HEK293 (cell line): Measurements from ENCODE around the gene CYP2E1.

Experiments
- ZNF654 ChIP-seq: fragments of 450-650 bp; formaldehyde crosslinking; IDR thresholded peaks from 2 replicates; pipeline ENCODE4 v1.5.1; 2016; ENCODE audit warnings: low read depth, missing biosample characterization, missing genetic modification characterization
- ZNF791 ChIP-seq: fragments of 450-650 bp; formaldehyde crosslinking; IDR thresholded peaks from 2 replicates; pipeline ENCODE4 v1.5.1; 2016; ENCODE audit warnings: missing biosample characterization, missing genetic modification characterization
- TF ChIP-seq, protein P1 (sequence below): fragments of 450-650 bp; formaldehyde crosslinking; IDR thresholded peaks from 2 replicates; pipeline ENCODE4 v1.5.1; 2016; ENCODE audit warnings: missing biosample characterization, missing genetic modification characterization

DNA sequence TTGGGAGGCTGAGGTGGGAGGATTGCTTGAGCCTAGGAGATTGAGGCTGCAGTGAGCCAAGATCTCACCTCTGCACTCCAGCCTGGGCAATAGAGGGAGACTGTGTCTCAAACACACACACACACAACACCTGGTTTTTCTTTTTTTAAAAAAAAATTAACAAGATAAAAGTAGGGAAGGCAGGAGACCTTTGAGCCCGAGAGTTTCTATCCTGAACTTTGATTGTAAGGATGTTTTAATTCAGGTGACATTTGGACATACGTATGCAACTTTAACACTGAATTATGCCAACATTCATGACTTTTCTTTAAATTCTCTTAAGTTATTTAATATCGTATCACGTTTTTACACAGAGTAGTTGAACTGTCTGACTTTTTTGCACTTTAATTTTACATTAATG lies 11.7 kb upstream of the CYP2E1 start:
- TF ChIP-seq ZNF791 (tag by site-specific recombination) (no peak), ZNF654 (tag by site-specific recombination) (no peak)
- TF ChIP-seq, protein P1, sequence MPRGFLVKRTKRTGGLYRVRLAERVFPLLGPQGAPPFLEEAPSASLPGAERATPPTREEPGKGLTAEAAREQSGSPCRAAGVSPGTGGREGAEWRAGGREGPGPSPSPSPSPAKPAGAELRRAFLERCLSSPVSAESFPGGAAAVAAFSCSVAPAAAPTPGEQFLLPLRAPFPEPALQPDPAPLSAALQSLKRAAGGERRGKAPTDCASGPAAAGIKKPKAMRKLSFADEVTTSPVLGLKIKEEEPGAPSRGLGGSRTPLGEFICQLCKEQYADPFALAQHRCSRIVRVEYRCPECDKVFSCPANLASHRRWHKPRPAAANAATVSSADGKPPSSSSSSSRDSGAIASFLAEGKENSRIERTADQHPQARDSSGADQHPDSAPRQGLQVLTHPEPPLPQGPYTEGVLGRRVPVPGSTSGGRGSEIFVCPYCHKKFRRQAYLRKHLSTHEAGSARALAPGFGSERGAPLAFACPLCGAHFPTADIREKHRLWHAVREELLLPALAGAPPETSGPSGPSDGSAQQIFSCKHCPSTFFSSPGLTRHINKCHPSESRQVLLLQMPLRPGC (tag by site-specific recombination), result no peak
